ENCODE data around the gene CLEC1B.
"Not testable (repeated sequence)": the region's sequence is repeated elsewhere in the genome, so short reads cannot be mapped to it uniquely, and the experiment has no call there.

Gene CLEC1B

DNA sequence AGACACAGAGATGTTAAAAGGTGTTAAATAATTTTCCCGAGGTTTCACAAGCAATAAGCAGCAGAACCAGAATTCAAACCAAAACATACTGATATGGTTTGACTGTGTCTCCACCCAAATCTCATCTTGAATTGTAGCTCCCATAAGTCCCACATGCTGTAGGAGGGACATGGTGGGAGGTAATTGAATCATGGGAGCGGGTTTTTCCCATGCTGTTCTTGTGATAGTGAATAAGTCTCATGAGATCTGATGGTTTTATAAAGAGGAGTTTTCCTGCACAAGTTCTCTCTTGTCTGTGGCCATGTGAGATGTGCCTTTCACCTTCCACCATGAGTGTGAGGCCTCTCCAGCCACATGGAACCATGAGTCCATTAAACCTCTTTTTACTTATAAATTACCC is 24.2 kb downstream of the CLEC1B start:
- not testable (repeated sequence) for DNase-seq (ENCODE audit: low read depth)

DNA sequence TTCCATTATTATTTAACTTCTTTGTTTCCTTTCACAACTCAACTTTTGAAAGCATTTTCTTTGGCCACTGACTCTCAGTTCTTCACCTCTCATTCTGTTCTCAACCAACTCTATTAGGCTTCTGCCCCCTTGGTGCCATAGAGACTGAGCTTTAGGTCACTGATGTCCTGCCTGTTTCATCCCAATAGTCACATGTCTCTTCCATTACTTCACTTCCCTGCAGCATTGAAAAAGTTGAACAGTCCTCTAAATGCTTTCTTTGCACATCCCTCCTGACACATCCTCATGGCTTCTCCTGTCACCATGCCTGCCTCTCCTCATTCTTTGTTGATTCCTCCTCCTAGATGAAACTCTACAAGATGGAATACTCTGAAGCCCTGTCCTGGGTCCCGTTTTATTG is 25.0 kb downstream of the CLEC1B start:
- DNase-seq (ENCODE audit: low read depth), result no peak

DNA sequence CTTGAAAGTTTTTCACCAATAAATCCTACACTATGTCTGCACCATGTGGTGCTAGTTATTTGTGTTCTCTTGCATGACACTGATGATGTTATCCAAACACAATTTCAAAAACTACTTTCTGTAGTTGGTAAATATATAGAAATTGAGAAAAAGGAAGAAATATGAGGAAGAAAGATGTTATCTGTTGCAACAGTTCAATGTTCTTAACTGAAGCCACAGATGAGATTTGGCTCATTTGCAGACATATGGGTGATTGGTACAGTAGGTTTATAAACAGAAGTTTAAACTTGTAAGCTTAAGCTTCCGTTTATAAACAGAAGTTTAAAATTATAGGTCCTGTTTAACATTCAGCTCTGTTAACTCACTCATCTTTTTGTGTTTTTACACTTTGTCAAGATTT is 27.7 kb downstream of the CLEC1B start, which contains the start of gene CLEC12A:
TSS of gene CLEC12A (plus strand) at position 229 of the 400 bp plus-strand sequence. CDS start 188 bp downstream, outside the sequence.
- DNase-seq (ENCODE audit: low read depth), result no peak

DNA sequence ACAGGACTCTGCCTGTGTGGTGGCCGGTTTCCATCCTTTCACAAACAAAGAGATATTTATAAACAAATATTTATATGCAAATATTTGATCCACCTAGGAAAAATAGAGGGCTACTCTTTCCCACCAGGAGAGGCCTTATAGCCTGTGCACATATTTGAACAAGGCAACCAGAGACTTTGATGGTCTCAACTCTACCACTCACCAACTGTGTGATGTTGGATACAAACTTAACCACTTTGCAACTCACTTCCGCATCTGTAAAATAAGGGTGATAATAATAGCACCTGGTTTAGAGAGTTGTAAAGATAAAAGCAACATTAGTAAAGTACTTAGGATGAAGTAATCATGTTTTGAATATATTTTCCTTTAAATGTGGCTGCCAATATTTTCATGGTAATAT is 29.2 kb downstream of the CLEC1B start:
- no peak for DNase-seq (ENCODE audit: low read depth)

DNA sequence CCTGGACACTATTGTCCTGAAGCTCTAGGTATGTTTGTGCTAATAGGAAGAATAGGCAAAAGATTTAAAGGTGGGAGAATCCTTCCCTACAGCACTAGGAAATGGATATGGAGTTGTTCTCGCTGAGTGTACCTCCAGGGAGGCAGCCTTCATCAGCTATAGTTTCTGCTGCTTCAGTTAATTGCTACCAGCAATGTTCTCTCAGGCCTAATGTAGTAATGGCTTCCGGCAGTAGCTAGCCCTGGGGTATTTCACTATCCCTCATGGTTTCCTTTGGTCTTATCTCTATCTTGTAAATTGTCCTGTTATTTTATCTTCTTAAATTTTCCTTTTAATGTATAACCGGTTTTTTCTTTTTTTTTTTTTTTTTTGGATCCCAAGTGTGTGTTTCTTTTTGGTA is 37.0 kb downstream of the CLEC1B start:
- no peak for DNase-seq (ENCODE audit: low read depth)

DNA sequence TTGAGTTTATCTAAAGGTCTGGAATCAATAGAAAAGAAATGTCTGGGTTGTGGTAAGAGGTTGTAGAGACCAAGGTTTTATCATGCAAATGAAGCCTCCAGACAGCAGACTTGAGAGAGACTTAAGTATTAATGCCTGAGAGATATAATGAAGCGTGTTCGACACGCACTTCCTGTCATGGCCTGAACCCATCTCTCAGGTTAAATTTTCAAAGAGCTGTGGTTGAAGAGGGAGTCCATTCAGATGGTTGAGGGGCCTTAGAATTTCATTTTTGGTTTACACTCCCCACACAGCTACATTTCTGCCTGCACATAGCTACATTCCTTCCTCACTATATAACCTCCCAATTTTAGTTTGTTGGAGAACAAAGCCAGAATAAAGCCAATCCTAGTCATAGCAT is 37.8 kb downstream of the CLEC1B start:
- DNase-seq (ENCODE audit: low read depth), result no peak

DNA sequence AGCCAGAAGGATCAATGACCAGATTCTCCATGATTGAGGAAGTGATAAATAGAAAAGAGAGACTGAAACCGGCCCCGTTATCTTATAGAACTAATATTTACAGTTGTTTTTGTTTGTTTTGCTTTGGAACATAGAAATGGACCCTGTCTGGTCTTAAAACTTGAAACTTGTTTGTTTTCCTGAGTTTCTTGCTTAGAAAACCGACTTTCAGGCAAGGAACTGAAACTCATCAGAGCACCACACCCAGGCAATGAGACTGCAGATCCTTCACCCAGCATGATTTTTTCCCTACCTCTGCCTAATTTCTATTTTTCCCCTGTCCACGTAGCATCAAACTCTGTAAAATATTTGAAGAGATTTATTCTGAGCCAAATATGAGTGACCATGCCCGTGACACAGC is 38.3 kb downstream of the CLEC1B start:
- no peak for DNase-seq (ENCODE audit: low read depth)

DNA sequence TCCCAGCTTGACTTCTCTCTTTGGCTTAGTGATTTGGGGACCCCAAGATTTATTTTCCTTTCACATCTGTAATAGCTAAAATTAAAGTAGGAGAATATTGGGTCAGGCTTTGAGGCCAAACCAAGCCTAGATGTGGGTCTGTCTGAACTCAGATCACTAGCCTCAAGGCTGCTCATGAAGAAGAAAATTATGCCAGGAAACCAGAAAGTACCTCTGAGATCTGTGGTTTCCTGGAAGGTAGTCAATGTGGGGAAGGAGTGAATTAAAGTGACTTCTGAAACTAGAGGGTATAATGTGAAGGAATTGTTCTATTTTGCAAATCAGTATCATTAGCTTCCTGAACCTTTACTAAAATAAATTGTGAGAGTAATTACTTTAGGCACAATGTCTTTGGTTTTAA is 41.1 kb downstream of the CLEC1B start:
- DNase-seq (ENCODE audit: low read depth), result no peak

DNA sequence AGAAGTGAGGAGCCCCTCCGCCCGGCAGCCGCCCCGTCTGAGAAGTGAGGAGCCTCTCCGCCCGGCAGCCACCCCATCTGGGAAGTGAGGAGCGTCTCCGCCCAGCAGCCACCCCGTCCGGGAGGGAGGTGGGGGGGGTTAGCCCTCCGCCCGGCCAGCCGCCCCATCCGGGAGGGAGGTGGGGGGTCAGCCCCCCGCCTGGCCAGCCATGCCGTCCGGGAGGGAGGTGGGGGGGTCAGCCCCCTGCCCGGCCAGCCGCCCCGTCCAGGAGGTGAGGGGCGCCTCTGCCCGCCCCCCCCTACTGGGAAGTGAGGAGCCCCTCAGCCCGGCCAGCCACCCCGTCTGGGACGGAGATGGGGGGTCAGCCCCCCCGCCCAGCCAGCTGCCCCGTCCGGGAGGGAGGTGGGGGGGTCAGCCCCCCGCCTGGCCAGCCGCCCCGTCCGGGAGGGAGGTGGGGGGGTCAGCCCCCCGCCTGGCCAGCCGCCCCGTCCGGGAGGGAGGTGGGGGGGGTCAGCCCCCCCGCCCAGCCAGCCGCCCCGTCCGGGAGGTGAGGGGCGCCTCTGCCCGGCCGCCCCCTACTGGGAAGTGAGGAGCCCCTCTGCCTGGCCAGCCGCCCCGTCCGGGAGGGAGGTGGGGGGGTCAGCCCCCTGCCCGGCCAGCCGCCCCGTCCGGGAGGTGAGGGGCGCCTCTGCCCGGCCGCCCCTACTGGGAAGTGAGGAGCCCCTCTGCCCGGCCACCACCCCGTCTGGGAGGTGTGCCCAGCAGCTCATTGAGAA is 45.8 kb downstream of the CLEC1B start:
- DNase-seq (ENCODE audit: low read depth), result not testable (repeated sequence)

DNA sequence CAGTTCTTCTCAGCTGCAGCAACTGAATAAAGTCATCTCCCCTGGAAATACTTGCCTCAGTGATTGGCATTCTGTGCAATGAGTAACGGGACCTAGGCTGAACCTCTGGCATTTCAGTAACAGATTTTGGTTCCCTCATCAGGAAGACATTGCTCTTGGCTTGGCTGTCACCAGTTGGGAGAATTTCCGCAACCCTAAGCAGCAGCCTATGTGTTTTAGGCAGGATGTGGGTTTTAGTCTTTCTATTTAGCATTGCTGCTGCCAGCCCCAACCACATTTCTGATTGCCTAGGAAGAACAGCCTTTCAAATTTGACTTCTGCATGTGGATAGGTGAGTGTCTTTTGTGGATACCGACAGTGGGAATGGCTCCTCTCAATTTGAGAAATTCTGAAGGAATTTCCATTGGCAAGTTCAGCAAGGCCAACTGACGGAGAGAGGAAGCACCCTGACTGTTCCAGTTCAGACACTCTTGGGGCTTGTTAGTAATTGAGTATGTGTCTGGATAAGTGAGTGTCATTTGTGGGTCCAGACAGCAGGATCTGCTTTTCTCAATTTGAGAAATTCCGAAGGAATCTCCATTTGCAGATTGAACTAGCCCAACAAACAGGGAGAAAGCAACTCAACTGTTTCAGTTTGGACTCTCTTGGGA is 47.8 kb downstream of the CLEC1B start:
- DNase-seq (ENCODE audit: low read depth), result no peak

DNA sequence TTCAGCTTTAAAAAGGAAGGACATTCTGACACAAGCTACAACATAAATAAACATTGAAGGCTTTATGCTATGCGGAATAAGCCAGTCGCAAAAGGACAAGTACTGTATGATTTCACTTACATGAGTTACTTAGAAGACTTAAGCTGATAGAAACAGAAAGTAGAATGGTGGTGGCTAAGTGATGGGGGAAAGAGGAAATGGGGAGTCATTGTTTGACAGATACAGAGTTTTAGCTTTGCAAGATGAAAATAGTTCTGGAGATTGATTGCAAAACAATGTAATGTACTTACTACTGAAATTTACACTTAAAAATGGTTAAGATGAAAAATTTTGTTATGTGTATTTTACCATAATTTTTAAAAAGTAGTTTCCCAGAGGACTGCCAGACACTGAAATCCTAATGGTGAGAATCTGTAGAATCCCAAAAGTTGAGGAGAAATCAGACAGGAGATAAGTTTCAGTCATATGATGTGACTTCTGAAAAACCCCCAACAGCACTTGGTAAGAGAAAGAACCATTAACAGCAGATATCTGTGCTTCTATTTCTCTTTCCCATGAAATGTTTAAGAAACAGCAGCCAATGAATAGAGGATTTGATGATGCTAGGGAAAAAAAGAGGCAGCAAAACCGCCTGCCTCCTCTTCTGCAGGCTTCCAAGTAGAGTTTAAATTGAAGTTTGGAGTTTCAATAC is 50.2 kb downstream of the CLEC1B start:
- no peak for DNase-seq (ENCODE audit: low read depth)

DNA sequence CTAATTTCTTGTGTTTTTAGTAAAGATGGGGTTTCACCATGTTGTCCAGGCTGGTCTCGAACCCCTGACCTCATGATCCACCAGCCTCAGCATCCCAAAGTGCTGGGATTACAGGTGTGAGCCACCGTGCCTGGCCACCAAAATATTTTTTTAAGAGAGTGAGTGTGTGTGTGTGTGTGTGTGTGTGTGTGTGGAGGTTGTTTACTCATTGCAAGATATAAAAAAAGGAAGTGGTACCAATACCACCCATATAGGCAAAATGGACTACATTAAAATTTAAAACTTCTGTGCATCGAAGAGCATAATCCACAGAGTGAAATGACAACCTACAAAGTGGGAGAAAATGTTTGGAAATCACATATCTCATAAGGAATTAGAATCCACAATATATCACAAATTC is 51.2 kb downstream of the CLEC1B start:
- no peak for DNase-seq (ENCODE audit: low read depth)

DNA sequence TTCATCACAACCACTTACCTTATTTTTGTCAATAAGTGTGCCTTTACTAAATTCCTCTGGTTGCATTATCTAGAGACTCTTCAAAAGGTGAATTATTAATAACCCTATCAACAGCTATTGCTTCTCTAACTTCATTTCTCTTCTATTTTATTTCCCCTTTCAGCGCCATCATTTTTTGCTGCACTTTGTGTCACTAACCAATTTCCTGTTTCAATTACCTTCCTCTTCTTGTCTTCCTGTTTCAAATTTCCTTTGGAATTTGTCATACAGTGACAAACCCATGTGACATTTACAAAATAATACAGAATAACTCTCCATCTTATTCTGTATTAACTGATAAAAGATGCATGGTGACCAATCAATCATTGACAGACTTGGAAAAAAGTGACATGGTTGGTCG is 54.5 kb downstream of the CLEC1B start:
- DNase-seq (ENCODE audit: low read depth), result no peak

DNA sequence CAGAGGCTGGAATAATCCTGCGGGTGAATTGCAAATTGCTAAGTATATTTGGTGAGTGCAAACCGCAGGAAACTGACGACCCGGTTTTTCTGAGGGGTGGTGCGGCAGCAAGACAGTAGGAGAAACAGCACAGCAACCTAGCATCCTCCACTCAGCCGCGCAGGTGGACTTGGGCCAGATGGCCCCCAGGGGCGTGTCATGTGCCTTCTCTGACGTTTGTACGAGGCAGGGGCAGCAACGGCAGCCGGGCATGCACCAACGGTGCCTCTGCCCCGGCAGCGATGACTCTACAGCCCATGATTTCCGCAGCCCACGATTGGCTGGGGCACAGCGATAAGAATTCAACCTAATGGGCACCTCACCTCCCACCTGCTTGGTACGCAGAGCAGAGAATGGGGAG is 55.7 kb downstream of the CLEC1B start:
- no peak for DNase-seq (ENCODE audit: low read depth)

Measured in iris pigment epithelial cell (primary cell).